PFSK-1 (cell line): Measurements from ENCODE around the gene SYTL4.

Source experiments
- FOXP2 ChIP-seq: optimal IDR thresholded peaks from 2 replicates; pipeline ENCODE3; 2011; ENCODE audit warnings: borderline replicate concordance, control low read depth, inconsistent platforms; ENCODE audit not compliant: insufficient read depth; ENCODE audit errors: extremely low read length, extremely low read depth
- POLR2AphosphoS5 ChIP-seq: IDR thresholded peaks from 2 replicates; pipeline ENCODE4 v1.6.1; 2012; ENCODE audit warnings: low read depth, mild to moderate bottlenecking, control low read depth, low read length, moderate library complexity
- SIN3A ChIP-seq: IDR thresholded peaks from 2 replicates; pipeline ENCODE4 v1.6.1; 2012; ENCODE audit warnings: mild to moderate bottlenecking, low read length, moderate library complexity, borderline replicate concordance; ENCODE audit not compliant: insufficient read depth
- TAF1 ChIP-seq: IDR thresholded peaks from 2 replicates; pipeline ENCODE4 v1.6.1; 2012; ENCODE audit warnings: low read length, control low read depth, borderline replicate concordance; ENCODE audit not compliant: insufficient read depth
- TF ChIP-seq, protein P1 (sequence below), 2 experiments: IDR thresholded peaks; 2 replicates each; pipeline versions ENCODE4 v1.6.1 to v1.8.0; 2011 to 2012; ENCODE audit warnings: low read depth in 2 of 2, low read length in 2 of 2, control low read depth in 1 of 2, inconsistent platforms in 1 of 2, mild to moderate bottlenecking in 1 of 2, moderate library complexity in 1 of 2; ENCODE audit not compliant: insufficient read depth in 1 of 2

SYTL4 gene

DNA sequence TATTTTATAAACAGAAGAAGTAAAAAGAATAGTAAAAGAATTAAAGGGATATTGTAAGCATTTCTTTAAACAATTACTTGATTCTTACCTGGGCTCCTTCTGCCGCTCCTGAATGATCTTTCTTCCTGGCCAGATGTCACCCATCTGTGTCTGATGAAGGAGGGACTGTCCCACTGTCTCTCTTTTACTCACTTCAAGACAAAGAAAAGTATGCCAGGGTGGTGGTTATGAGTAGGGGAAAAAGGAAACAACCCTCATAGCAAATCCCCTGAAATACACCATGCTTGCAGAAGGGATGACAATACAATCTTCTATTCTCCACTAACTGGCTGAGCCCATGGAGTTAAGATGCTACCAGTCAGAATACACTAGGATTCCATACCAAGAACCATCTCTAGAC lies 31.1 kb downstream of the SYTL4 start:
- TF ChIP-seq SIN3A (no peak), FOXP2 (no peak), POLR2AphosphoS5 (no peak), TAF1 (no peak)
- TF ChIP-seq, protein P1, sequence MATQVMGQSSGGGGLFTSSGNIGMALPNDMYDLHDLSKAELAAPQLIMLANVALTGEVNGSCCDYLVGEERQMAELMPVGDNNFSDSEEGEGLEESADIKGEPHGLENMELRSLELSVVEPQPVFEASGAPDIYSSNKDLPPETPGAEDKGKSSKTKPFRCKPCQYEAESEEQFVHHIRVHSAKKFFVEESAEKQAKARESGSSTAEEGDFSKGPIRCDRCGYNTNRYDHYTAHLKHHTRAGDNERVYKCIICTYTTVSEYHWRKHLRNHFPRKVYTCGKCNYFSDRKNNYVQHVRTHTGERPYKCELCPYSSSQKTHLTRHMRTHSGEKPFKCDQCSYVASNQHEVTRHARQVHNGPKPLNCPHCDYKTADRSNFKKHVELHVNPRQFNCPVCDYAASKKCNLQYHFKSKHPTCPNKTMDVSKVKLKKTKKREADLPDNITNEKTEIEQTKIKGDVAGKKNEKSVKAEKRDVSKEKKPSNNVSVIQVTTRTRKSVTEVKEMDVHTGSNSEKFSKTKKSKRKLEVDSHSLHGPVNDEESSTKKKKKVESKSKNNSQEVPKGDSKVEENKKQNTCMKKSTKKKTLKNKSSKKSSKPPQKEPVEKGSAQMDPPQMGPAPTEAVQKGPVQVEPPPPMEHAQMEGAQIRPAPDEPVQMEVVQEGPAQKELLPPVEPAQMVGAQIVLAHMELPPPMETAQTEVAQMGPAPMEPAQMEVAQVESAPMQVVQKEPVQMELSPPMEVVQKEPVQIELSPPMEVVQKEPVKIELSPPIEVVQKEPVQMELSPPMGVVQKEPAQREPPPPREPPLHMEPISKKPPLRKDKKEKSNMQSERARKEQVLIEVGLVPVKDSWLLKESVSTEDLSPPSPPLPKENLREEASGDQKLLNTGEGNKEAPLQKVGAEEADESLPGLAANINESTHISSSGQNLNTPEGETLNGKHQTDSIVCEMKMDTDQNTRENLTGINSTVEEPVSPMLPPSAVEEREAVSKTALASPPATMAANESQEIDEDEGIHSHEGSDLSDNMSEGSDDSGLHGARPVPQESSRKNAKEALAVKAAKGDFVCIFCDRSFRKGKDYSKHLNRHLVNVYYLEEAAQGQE (IDR thresholded peaks at IDR 0.05; ENCODE audit: insufficient read depth in 1 of 2, low read depth in 2 of 2, low read length in 2 of 2): no peak

DNA sequence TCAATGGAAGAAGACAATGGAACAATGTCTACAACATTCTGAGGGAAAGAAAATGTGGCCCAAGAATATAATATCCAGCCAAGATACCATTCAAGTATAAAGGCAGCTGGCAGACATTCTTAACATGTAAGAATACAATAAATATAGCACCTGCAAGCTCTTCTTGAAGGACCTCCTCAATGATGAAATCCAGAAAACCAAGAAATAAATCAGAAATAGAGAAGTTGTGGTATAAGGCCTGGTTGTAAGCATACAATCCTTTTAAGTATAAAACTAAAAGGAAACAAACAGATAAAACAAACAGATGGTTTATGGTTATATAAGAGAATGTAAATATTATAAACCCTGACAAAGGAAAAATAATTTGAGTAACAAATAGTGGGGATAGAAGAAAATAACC lies 33.4 kb downstream of the SYTL4 start:
- TF ChIP-seq TAF1 (no peak), SIN3A (no peak), FOXP2 (no peak), POLR2AphosphoS5 (no peak)
- TF ChIP-seq, protein P1 (IDR thresholded peaks at IDR 0.05; ENCODE audit: insufficient read depth in 1 of 2, low read depth in 2 of 2, low read length in 2 of 2): no peak

DNA sequence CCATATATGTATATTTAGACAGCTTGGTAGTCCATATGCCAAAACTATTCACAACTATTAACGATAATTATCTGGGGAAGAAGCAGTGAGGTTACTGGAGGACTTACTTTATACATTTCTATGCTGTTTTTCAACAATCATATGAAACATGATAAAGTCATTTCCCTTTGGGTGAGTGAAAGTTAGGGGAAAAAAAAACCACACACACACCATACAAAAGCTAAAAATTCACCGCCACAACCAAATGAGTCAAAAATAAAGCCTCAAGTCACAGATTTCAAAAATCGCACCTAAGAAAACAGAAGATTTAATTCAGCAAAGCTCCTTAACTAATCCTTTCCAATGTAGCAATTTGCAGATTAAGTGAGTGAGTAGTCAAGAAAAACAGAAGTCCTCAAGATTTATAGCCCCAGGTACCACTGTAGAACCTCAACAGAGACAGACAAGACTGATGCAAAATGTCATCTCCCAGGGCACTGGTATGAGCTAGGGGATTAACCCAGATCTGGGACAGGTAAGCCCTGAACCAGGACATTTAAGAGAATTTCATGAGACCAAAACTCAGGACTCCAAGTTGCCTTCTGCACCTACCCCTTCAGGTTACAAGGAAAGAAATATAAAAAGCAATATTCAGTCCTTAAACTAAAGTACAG lies 35.1 kb downstream of the SYTL4 start:
- TF ChIP-seq FOXP2 (no peak), SIN3A (no peak), POLR2AphosphoS5 (no peak), TAF1 (no peak)
- TF ChIP-seq, protein P1 (IDR thresholded peaks at IDR 0.05; ENCODE audit: insufficient read depth in 1 of 2, low read depth in 2 of 2, low read length in 2 of 2): no peak

DNA sequence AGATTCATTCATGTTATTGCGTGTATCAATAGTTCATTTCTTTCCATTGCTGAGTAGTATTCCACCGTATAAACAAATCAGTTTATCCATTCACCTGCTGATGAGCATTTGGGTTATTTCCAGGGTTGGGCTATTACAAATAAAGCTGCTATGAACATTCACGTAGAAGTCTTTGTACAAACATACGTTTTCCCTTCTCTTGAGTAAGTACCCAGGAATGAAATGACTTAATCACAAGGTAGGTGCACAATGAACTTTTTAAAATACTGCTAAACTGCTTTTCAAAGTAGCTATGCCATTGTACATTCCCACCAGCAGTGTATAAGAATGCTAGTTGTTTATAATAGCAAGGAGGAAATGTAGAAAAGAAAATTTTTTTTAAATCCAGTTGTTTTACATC lies 35.9 kb downstream of the SYTL4 start:
- TF ChIP-seq TAF1: no peak

DNA sequence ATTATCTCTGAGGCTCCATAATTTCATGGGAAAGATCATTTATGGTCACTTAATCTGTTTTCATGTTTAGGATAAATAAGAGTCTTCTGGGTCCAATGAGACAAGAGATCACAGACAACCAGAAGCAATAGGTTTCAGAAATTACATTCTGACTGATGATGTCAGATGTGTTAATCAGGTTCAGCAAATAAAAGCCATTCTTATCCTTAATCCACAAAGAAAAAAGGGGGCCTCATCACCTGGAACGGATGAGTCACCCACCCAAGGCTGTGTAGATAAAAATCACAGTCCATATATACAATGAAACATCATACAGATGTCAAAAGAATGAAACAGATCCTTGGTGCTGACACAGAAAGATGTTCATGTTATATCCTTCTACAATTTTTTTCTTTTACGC lies 36.6 kb downstream of the SYTL4 start:
- TF ChIP-seq TAF1: no peak
- TF ChIP-seq, protein P1 (IDR thresholded peaks at IDR 0.05; ENCODE audit: insufficient read depth in 1 of 2, low read depth in 2 of 2, low read length in 2 of 2): no peak
- TF ChIP-seq SIN3A: no peak
- no peak for TF ChIP-seq POLR2AphosphoS5
- TF ChIP-seq FOXP2: no peak
